ENCODE measurements around the gene POU6F2. TPM values are rescaled to one million over a fixed set of nuclear protein-coding genes. Genes with fewer than 3 reads are reported as not detected.
"Not testable (repeated sequence)": the region's sequence is repeated elsewhere in the genome, so short reads cannot be mapped to it uniquely, and the experiment has no call there.

POU6F2 gene
- total RNA-seq (not detected), polyA plus RNA-seq (not detected), total RNA-seq (0 to 0.09 (median 0) reads per million in 6 experiments)

GRCh38 chr7:38977685-38978084, at the start of gene POU6F2:
Gene POU6F2, plus strand, starts transcription at chr7:38977909. Its CDS starts 45 bp downstream, at chr7:38977954.
- Mint-ChIP-seq H3K4me3 (no peak within 1 kb of the TSS), H3K27ac (no peak within 1 kb of the TSS), H3K4me1 (peaks cover 0 to 1% (median 0%) of the 10 kb centered on the region in 4 donors), H3K27me3 (peaks cover 23 to 74% (median 44%) of the 10 kb centered on the region in 5 donors), H3K36me3 (no peaks in the 10 kb centered on the region), H3K9me3 (peaks cover 0 to 6% (median 0%) of the 10 kb centered on the region in 9 donors)
- DNase-seq (no peak), ATAC-seq (no peak)
- POLR2A ChIA-PET: no interaction called here

- no peak for ATAC-seq
- POLR2A ChIA-PET: no interaction called here
- H3K27me3 Mint-ChIP-seq: peaks cover 0 to 6% (median 3%) of the 10 kb centered on the region in 5 donors
- no peaks in the 10 kb centered on the region for H3K36me3 Mint-ChIP-seq
- no peaks in the 10 kb centered on the region for H3K9me3 Mint-ChIP-seq
- DNase-seq: no peak
- no peaks in the 10 kb centered on the region for H3K4me1 Mint-ChIP-seq
- no peak overlapping the region for H3K4me3 Mint-ChIP-seq
- no peak overlapping the region for H3K27ac Mint-ChIP-seq
Observed at GRCh38 chr7:38928506-38928905, 49.2 kb upstream of the POU6F2 start.

- no peak overlapping the region for H3K4me3 Mint-ChIP-seq
- H3K27me3 Mint-ChIP-seq: peaks cover 0 to 6% (median 3%) of the 10 kb centered on the region in 5 donors
- no peak for ATAC-seq
- POLR2A ChIA-PET: no interaction called here
- H3K36me3 Mint-ChIP-seq: no peaks in the 10 kb centered on the region
- H3K27ac Mint-ChIP-seq: no peak overlapping the region
- H3K9me3 Mint-ChIP-seq: no peaks in the 10 kb centered on the region
- DNase-seq: no peak
- no peaks in the 10 kb centered on the region for H3K4me1 Mint-ChIP-seq
Observed at GRCh38 chr7:38929460-38930171, 48.1 kb upstream of the POU6F2 start.

GRCh38 chr7:38932509-38933168, 45.1 kb upstream of the POU6F2 start:
- H3K27ac Mint-ChIP-seq: no peak overlapping the region
- peaks cover 0 to 6% (median 2%) of the 10 kb centered on the region in 5 donors for H3K27me3 Mint-ChIP-seq
- POLR2A ChIA-PET: no interaction called here
- no peaks in the 10 kb centered on the region for H3K36me3 Mint-ChIP-seq
- H3K4me3 Mint-ChIP-seq: no peak overlapping the region
- no peaks in the 10 kb centered on the region for H3K4me1 Mint-ChIP-seq
- DNase-seq (peak in 3 of 10 donors; percentile 13 to 17 (median 16)), ATAC-seq (no peak)
- no peaks in the 10 kb centered on the region for H3K9me3 Mint-ChIP-seq

- peaks cover 0 to 5% (median 2%) of the 10 kb centered on the region in 5 donors for H3K27me3 Mint-ChIP-seq
- H3K9me3 Mint-ChIP-seq: no peaks in the 10 kb centered on the region
- no peak for ATAC-seq
- no peak for DNase-seq
- H3K36me3 Mint-ChIP-seq: no peaks in the 10 kb centered on the region
- no peak overlapping the region for H3K4me3 Mint-ChIP-seq
- H3K27ac Mint-ChIP-seq: no peak overlapping the region
- no peaks in the 10 kb centered on the region for H3K4me1 Mint-ChIP-seq
- POLR2A ChIA-PET: no interaction called here
Observed at GRCh38 chr7:38934051-38934450, 43.7 kb upstream of the POU6F2 start.

GRCh38 chr7:38934536-38934935, 43.2 kb upstream of the POU6F2 start:
- no peak for ATAC-seq

GRCh38 chr7:38936641-38937040, 41.1 kb upstream of the POU6F2 start:
- no peaks in the 10 kb centered on the region for H3K36me3 Mint-ChIP-seq
- H3K4me3 Mint-ChIP-seq: no peak overlapping the region
- H3K27me3 Mint-ChIP-seq: peaks cover 0 to 4% (median 2%) of the 10 kb centered on the region in 5 donors
- H3K27ac Mint-ChIP-seq: no peak overlapping the region
- POLR2A ChIA-PET: no interaction called here
- no peak for ATAC-seq
- H3K9me3 Mint-ChIP-seq: no peaks in the 10 kb centered on the region
- H3K4me1 Mint-ChIP-seq: no peaks in the 10 kb centered on the region
- no peak for DNase-seq

More at GRCh38 chr7:38934536-38934935, 43.2 kb upstream of the POU6F2 start:
- Mint-ChIP-seq H3K27me3 (peaks cover 0 to 5% (median 2%) of the 10 kb centered on the region in 5 donors), H3K4me1 (no peaks in the 10 kb centered on the region), H3K4me3 (no peak overlapping the region), H3K9me3 (no peaks in the 10 kb centered on the region), H3K27ac (no peak overlapping the region), H3K36me3 (no peaks in the 10 kb centered on the region)
- DNase-seq: no peak
- POLR2A ChIA-PET: no interaction called here

GRCh38 chr7:38938001-38938485, 39.7 kb upstream of the POU6F2 start:
- POLR2A ChIA-PET: no interaction called here
- no peak overlapping the region for H3K27ac Mint-ChIP-seq
- no peak for ATAC-seq
- H3K4me1 Mint-ChIP-seq: no peaks in the 10 kb centered on the region
- peaks cover 0 to 9% (median 0%) of the 10 kb centered on the region in 5 donors for H3K27me3 Mint-ChIP-seq
- no peaks in the 10 kb centered on the region for H3K9me3 Mint-ChIP-seq
- H3K36me3 Mint-ChIP-seq: no peaks in the 10 kb centered on the region
- DNase-seq: no peak
- H3K4me3 Mint-ChIP-seq: no peak overlapping the region

- POLR2A ChIA-PET: no interaction called here
- H3K9me3 Mint-ChIP-seq: no peaks in the 10 kb centered on the region
- H3K36me3 Mint-ChIP-seq: no peaks in the 10 kb centered on the region
Observed at GRCh38 chr7:38938589-38938988, 39.1 kb upstream of the POU6F2 start.

GRCh38 chr7:38940774-38941173, 36.9 kb upstream of the POU6F2 start:
- POLR2A ChIA-PET: no interaction called here
- Mint-ChIP-seq H3K9me3 (no peaks in the 10 kb centered on the region), H3K27me3 (peaks cover 0 to 9% (median 2%) of the 10 kb centered on the region in 5 donors), H3K27ac (no peak overlapping the region), H3K4me3 (no peak overlapping the region), H3K36me3 (no peaks in the 10 kb centered on the region), H3K4me1 (no peaks in the 10 kb centered on the region)
- no peak for DNase-seq
- ATAC-seq: no peak

More at GRCh38 chr7:38938589-38938988, 39.1 kb upstream of the POU6F2 start:
- H3K27ac Mint-ChIP-seq: no peak overlapping the region
- no peaks in the 10 kb centered on the region for H3K4me1 Mint-ChIP-seq
- no peak for DNase-seq
- no peak overlapping the region for H3K4me3 Mint-ChIP-seq
- peaks cover 0 to 9% (median 0%) of the 10 kb centered on the region in 5 donors for H3K27me3 Mint-ChIP-seq
- no peak for ATAC-seq

GRCh38 chr7:38942431-38943051, 35.2 kb upstream of the POU6F2 start:
- Mint-ChIP-seq H3K36me3 (no peaks in the 10 kb centered on the region), H3K27ac (no peak overlapping the region), H3K9me3 (no peaks in the 10 kb centered on the region), H3K27me3 (peaks cover 0 to 13% (median 5%) of the 10 kb centered on the region in 5 donors), H3K4me1 (no peaks in the 10 kb centered on the region), H3K4me3 (no peak overlapping the region)
- no peak for ATAC-seq
- no peak for DNase-seq
- POLR2A ChIA-PET: no interaction called here

GRCh38 chr7:38947541-38947940, 30.2 kb upstream of the POU6F2 start:
- POLR2A ChIA-PET, H3K27ac Mint-ChIP-seq, H3K4me3 Mint-ChIP-seq, ATAC-seq, H3K4me1 Mint-ChIP-seq, H3K9me3 Mint-ChIP-seq, H3K36me3 Mint-ChIP-seq, DNase-seq: not testable (repeated sequence)
- H3K27me3 Mint-ChIP-seq: peaks cover 2 to 13% (median 8%) of the 10 kb centered on the region in 5 donors

GRCh38 chr7:38950309-38950708, 27.4 kb upstream of the POU6F2 start:
- Mint-ChIP-seq H3K36me3 (no peaks in the 10 kb centered on the region), H3K27ac (no peak overlapping the region), H3K9me3 (no peaks in the 10 kb centered on the region), H3K4me1 (no peaks in the 10 kb centered on the region), H3K27me3 (peaks cover 0 to 32% (median 10%) of the 10 kb centered on the region in 5 donors), H3K4me3 (no peak overlapping the region)
- ATAC-seq: no peak
- DNase-seq: no peak
- POLR2A ChIA-PET: no interaction called here
